Stomach (tissue), 9 donors: ENCODE results near the gene LRRC30. TPM values are rescaled to one million over a fixed set of nuclear protein-coding genes. Genes with fewer than 3 reads are reported as not detected.
"Not testable (repeated sequence)": the region's sequence is repeated elsewhere in the genome, so short reads cannot be mapped to it uniquely, and the experiment has no call there.

Experiments
- DNase-seq, 2 donors: peaks; one replicate each; pipeline versions ENCODE4 v3.0.0 to v3.0.0-alpha.2; 2013 to 2019
- H3K27ac ChIP-seq, 5 donors: fragments of 200-600 bp in 4 of 5; sonication (generic) in 4 of 5; one replicate each; pipeline ENCODE4 v1.5.1; 2013 to 2019; ENCODE audit warnings: mild to moderate bottlenecking in 1 of 5, moderate library complexity in 1 of 5
- H3K27me3 ChIP-seq, 3 donors: fragments of 200-600 bp; sonication (generic); one replicate each; pipeline ENCODE4 v1.5.1; 2017 to 2019; ENCODE audit warnings: mixed run types in 1 of 3
- H3K36me3 ChIP-seq, 4 donors: fragments of 200-600 bp; sonication (generic); 1 replicate in 3 of 4; 2 replicates in 1 of 4; pipeline ENCODE4 v1.5.1; 2016 to 2019
- H3K4me1 ChIP-seq, 4 donors: fragments of 200-600 bp; sonication (generic); one replicate each; pipeline ENCODE4 v1.5.1; 2016 to 2019
- H3K4me3 ChIP-seq, 4 donors: fragments of 200-600 bp; sonication (generic) in 3 of 4; one replicate each; pipeline ENCODE4 v1.5.1; 2016 to 2019; ENCODE audit warnings: mild to moderate bottlenecking in 1 of 4
- H3K9me3 ChIP-seq, 4 donors: fragments of 200-600 bp; sonication (generic); one replicate each; pipeline ENCODE4 v1.5.1; 2016 to 2019
- CTCF ChIP-seq, 7 experiments: fragments of 450-650 bp in 4 of 7; fragments of 200-600 bp in 3 of 7; sonication (generic) in 3 of 7; IDR thresholded peaks; one replicate each; pipeline ENCODE4 v1.5.1; 2016 to 2019; ENCODE audit warnings: antibody characterized with exemption in 7 of 7, control low read depth in 2 of 7, mild to moderate bottlenecking in 1 of 7
- EP300 ChIP-seq: sonication (generic); formaldehyde crosslinking; IDR thresholded peaks from one replicate; pipeline ENCODE4 v1.6.1; 2017; ENCODE audit warnings: antibody characterized with exemption
- POLR2A ChIP-seq, 4 donors: fragments of 450-650 bp; IDR thresholded peaks; one replicate each; pipeline ENCODE4 v1.6.1; 2016; ENCODE audit warnings: antibody characterized with exemption in 4 of 4, control low read depth in 2 of 4, mild to moderate bottlenecking in 1 of 4, moderate library complexity in 1 of 4
- POLR2AphosphoS5 ChIP-seq, 3 donors: sonication (generic); formaldehyde crosslinking; IDR thresholded peaks; one replicate each; pipeline ENCODE4 v1.6.1; 2016; ENCODE audit warnings: antibody characterized with exemption in 3 of 3
- WGBS, 5 donors: extraction: QIAGEN DNeasy Blood & Tissue Kit in 3 of 5; methylation state at CpG; one replicate each; pipeline versions ENCODE4 v1.1.5 to v1.1.7; 2013 to 2018; 5-methylcytosine and 5-hydroxymethylcytosine counted together
- intact Hi-C: fragments of 100-400 bp; cut with DNase I; formaldehyde crosslinking; loops from one replicate; pipeline ENCODE4 v1.15.1; 2023; ENCODE audit warnings: low total_unique reads
- polyA plus RNA-seq, 3 donors: library from polyadenylated mRNA; stranded (reverse); fragments of 200-250 nt; gene quantifications; one replicate each; pipeline ENCODE4 v1.2.3, GENCODE V29; 2013
- total RNA-seq, 5 donors: library from RNA; depleted of rRNA; stranded (reverse); fragments of >200 nt; gene quantifications; one replicate each; pipeline versions ENCODE4 v1.1.0 to v1.2.3, GENCODE V29; 2014 to 2016
- donor health status: healthy with polysubstance abuse.
- donor health status: Bipolar disorder and iron deficiency.
- donor health status: healthy.

Gene LRRC30
- total and polyA plus RNA-seq, 8 donors: not detected

GRCh38 chr18:7202169-7202568 lies 28.7 kb upstream of the LRRC30 start:
- DNase-seq: no peak
- Histone ChIP-seq H3K4me3 (no peak overlapping the region), H3K27me3 (no peaks in the 10 kb centered on the region), H3K4me1 (peaks cover 0 to 20% (median 2%) of the 10 kb centered on the region in 4 donors), H3K27ac (no peak overlapping the region), H3K9me3 (no peaks in the 10 kb centered on the region), H3K36me3 (no peaks in the 10 kb centered on the region)
- intact Hi-C loops: no loop called here
- TF ChIP-seq POLR2AphosphoS5 (IDR thresholded peaks at IDR 0.05): no peak
- 88 to 92% (median 90%) methylated on average over 9 of the region's 9 CpGs for WGBS, 5 donors

GRCh38 chr18:7203601-7204000 lies 27.3 kb upstream of the LRRC30 start:
- WGBS, 5 donors: 89 to 94% (median 90%) methylated on average over 17 to 27 of the region's 29 CpGs
- DNase-seq, H3K27ac ChIP-seq, H3K9me3 ChIP-seq, H3K27me3 ChIP-seq, H3K36me3 ChIP-seq, H3K4me3 ChIP-seq, intact Hi-C loops: not testable (repeated sequence)
- peaks cover 0 to 20% (median 2%) of the 10 kb centered on the region in 4 donors for H3K4me1 ChIP-seq

- Histone ChIP-seq H3K9me3 (no peaks in the 10 kb centered on the region), H3K27ac (no peak overlapping the region), H3K27me3 (no peaks in the 10 kb centered on the region), H3K4me1 (peaks cover 0 to 20% (median 2%) of the 10 kb centered on the region in 4 donors), H3K36me3 (no peaks in the 10 kb centered on the region), H3K4me3 (no peak overlapping the region)
- intact Hi-C loops: no loop called here
- TF ChIP-seq POLR2AphosphoS5 (IDR thresholded peaks at IDR 0.05) (no peak), CTCF (IDR thresholded peaks at IDR 0.05) (no peak), POLR2A (IDR thresholded peaks at IDR 0.05) (no peak), EP300 (no peak)
- DNase-seq: no peak
Measured at GRCh38 chr18:7205346-7205745, 25.5 kb upstream of the LRRC30 start.

- 65 to 74% (median 69%) methylated on average over 6 of the region's 6 CpGs for WGBS, 5 donors
- H3K36me3 ChIP-seq: no peaks in the 10 kb centered on the region
Measured at GRCh38 chr18:7206217-7206616, 24.7 kb upstream of the LRRC30 start.

GRCh38 chr18:7207366-7207915 lies 23.4 kb upstream of the LRRC30 start:
- WGBS, 5 donors: 72 to 88% (median 73%) methylated on average over 4 of the region's 4 CpGs
- H3K27ac ChIP-seq: no peak overlapping the region
- TF ChIP-seq POLR2AphosphoS5 (IDR thresholded peaks at IDR 0.05) (no peak), CTCF (IDR thresholded peaks at IDR 0.05) (no peak), POLR2A (IDR thresholded peaks at IDR 0.05) (no peak)

More at GRCh38 chr18:7206217-7206616, 24.7 kb upstream of the LRRC30 start:
- no peak overlapping the region for H3K4me3 ChIP-seq
- H3K27me3 ChIP-seq: no peaks in the 10 kb centered on the region
- no peaks in the 10 kb centered on the region for H3K9me3 ChIP-seq
- peaks cover 0 to 20% (median 2%) of the 10 kb centered on the region in 4 donors for H3K4me1 ChIP-seq
- DNase-seq: no peak
- intact Hi-C loops: no loop called here
- no peak overlapping the region for H3K27ac ChIP-seq
- TF ChIP-seq CTCF (IDR thresholded peaks at IDR 0.05) (no peak), POLR2A (IDR thresholded peaks at IDR 0.05) (no peak), EP300 (no peak), POLR2AphosphoS5 (IDR thresholded peaks at IDR 0.05) (no peak)

More at GRCh38 chr18:7207366-7207915, 23.4 kb upstream of the LRRC30 start:
- H3K36me3 ChIP-seq: no peaks in the 10 kb centered on the region
- DNase-seq: no peak
- H3K4me3 ChIP-seq: no peak overlapping the region
- intact Hi-C loops: no loop called here
- H3K4me1 ChIP-seq: peaks cover 0 to 20% (median 2%) of the 10 kb centered on the region in 4 donors
- H3K27me3 ChIP-seq: no peaks in the 10 kb centered on the region
- H3K9me3 ChIP-seq: no peaks in the 10 kb centered on the region
